AG08396 (cell line): ENCODE measurements around the gene CENPO.
A peak's percentile ranks its signal among the peaks of the same experiment; 100 is the strongest.

Experiments
- DNase-seq: peaks from one replicate; pipeline ENCODE4 v3.0.0; 2012; ENCODE audit warnings: low spot score, mixed read lengths

CENPO gene

DNA sequence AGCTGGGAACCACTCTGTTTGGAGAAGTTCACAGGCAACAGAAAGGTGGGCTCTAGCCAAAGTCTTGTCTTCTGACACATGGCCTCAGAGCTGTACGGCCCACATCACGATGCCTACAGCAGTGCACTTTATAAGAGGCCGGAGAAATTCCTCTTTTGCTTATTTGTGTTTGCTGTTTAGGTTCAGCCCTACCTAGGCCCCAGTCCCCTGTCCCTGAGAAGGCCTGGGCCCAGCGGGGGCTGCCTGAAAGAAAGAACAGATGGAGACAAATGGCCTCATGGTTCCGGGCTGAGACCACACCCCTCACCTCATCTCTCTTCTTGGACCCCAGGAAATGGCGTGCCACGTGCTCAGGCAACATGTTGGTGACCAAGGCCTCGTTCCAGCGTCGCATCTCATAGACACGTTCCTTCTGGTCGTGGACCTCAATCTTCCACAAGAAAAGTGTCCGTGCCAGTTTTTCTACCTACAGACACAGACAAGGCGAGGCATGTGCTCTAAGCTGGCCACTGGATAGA lies 30.9 kb downstream of the CENPO start:
- DNase-seq, result no peak

DNA sequence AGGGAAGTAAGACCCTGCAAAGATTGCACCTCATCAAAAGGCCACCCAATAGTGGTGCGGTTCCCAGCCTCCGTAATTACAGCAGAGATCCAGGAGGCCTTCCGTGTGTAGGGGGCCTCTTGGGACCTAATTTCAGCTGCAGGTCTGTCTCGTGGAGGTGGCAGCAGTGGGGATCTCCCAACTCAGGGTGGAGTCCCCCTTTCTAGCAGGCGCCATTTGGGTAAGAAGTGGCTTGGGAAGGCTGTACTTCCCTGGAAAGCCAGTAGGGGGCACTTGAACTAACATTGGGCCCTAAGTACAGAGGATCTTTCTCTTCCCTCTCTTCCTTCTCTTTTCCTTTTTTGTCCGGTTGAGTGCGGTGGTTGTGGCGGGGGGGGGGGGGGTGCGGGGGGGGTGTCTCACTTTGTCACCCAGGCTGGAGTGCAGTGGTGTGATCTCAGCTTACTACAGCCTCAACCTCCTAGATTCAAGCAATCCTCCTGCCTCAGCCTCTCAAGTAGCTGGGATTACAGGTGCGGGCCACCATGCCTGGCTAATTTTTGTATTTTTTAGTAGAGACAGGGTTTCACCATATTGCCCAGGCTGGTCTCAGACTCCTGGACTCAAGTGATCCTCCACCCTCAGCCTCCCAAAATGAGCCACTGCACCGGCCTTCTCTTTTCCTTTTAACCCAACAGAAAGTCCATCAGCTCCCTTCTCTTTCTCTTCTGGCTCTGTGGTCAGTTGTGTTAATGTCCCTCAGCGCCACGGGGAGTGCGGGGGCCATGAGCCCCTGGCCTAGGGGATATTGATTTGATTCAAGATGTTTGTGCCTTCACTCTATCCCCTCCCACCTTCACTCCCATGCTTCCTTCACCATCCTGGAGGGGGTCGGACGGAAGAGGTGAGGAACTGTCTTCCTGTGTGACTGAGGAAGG lies 32.0 kb downstream of the CENPO start:
- DNase-seq, result no peak

DNA sequence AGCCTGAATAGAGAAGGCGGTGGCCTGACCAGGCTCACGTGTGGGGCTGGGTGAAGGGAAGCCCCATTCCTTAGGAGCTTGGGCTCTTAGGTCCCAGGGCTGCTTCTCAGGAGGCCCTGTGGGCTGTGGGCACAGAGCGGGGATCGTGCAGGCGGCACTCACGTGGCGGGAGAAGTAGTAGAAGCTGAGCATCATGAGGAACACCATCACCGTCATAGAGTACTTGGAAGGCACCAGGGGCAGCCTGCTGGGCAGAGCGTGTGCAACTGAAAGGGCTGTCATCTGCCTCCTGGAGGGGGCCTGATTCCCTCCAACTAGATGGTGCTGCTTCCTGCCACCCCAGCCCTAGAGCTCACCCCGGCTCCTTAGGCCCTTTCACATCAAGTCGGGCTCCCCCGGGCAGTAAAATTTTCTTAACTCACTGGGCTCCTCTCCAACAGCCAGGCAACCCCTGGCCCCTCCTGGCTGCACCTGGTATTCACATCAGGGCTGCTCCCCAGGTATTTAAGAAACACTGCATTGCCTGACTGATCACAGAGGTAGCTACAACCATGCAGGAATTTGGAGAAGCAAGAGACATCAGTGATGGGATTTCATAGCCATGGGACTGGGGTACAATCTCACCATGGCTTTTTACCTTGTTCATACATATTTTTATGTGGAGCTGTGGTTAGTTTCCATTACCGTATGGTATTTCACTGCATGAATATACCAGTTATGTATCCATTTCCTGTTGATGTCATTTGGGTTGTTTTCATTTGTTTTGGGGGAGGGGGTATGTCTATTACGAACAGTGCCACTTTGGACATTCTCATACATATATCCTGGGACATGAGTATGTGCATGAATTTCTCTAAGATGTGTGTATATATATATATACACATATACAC lies 32.9 kb downstream of the CENPO start:
- no peak for DNase-seq

DNA sequence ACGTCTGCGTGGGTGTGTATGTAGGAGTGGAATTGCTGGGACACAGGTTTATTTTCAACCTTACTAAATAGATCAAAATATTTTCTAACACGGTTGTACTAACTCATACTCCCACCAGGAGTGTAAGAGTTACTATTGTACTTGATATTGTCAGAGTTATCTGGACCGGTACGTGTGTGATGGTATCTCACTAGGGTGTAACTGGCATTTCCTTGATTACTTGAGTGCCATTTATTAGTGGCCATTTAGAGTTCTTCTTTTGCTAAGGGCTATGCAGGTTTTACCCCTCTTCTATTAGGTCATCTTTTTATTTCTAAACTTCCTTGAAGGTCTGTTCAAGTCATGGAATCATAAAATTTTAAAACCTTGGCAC lies 33.5 kb downstream of the CENPO start:
- no peak for DNase-seq

DNA sequence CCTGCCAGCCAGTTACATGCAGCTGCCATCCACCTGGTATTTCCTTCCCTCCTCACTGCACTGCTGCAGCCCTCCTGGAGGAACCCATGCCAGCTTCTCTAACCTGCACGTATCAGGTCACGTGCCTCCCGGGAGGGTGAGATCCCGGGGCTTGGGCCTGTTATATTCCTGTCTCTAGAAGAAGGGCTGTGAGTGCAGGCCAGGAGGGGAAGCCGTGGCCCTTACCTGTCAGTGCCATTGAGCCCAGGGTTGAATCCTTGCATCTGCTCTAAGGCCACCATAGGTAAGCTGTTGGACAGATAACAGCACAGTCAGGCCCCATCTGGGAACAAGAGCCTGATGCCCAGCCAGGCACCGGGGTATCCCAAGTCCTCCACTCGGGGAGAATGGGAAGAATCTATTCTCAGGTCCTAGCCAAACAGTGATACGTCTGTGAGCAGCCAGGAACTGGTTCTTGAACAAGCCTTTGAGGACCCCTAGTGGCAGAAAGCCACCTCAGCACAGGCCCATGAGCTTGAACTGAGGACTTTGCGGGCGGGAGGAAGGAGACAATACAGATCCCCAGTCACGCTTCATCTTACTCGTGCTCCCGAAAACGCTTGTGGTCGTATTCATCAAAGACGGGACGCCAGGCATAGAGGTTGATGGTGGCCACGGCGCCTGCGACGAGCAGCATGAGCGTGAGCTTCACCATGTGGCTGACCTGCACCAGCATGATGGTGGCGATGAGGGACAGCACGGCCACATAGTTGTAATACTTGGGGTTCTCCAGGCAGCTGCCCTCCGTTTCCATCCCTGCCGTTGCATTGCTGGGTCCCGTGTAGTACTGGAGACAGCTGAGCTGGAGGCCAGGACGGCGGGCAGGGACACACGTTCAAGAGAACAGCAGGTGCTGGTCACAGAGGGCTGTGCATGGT lies 34.4 kb downstream of the CENPO start:
- peak; percentile 91 for DNase-seq

DNA sequence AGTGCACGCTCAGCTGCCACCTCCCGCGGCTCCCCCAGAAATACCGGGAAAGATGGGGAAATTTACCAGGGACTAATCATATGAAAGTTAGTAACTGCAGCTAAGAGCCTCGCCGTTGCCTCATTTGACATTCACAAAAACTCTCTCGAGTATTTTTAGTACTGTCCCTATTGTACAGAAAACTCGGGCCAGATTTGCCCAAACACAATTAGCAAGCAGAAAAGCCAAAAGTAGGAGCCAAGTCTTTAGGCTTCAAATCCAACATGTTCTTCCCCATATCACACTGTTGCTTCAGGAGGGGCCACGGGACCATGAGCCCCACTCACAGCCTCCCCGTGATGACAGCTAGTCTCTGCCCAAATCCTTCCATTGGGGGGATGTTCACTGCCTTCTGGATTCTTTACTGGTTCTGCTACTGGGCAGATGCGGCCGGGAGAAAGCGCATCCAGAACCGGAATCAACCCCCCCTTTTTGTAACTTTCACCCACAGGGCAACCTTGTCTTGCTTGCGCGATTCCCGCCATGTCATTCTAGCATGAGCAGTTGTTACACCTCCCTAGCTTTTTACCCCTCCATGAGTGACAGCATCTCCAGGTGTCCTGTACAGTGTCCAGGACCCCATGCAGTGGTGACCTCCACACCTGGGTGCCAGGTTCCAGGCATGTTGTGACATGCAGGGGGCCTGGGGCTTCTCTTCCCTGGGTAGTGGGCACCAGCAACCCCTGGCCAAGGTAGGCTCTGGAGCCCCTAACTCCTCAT lies 35.2 kb downstream of the CENPO start:
- DNase-seq, result no peak

DNA sequence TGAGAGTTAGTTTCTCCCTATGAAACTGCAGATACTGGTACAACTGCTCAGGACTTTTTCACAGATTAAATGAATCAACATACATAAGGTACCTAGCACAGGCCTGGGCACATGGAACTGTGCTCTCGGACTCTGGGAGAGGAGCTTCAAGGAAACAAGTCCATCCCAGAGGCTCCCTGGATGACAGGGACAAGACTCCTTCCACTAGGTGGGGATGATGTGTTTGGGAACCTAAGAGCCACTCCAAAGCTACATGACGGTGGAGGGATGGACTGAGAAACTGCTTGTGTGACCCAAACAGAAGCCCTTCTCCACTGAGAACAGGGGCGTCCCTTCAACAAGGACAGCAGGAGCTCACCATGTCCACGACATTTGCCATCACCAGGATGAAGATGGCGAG lies 37.1 kb downstream of the CENPO start:
- no peak for DNase-seq

DNA sequence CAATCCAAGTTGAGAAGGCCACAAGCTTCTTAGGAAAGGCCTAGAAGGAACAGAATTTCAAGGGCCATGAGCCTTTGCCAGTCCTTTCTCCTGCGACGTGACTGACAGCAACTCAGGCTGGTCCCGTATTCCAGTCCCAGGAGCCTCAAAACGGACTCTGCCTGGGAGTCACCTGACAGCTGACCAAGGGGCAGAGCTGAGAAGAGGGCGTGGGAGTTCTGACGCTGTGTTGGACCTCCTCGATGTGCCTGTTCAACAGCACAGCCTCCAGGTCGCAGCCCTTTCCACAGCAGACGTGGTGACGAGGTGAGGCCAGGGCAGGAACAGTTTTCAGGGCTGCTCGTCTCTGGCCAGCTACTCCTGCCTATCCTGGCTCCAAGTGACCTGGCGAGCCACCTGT lies 37.6 kb downstream of the CENPO start:
- DNase-seq, result no peak

DNA sequence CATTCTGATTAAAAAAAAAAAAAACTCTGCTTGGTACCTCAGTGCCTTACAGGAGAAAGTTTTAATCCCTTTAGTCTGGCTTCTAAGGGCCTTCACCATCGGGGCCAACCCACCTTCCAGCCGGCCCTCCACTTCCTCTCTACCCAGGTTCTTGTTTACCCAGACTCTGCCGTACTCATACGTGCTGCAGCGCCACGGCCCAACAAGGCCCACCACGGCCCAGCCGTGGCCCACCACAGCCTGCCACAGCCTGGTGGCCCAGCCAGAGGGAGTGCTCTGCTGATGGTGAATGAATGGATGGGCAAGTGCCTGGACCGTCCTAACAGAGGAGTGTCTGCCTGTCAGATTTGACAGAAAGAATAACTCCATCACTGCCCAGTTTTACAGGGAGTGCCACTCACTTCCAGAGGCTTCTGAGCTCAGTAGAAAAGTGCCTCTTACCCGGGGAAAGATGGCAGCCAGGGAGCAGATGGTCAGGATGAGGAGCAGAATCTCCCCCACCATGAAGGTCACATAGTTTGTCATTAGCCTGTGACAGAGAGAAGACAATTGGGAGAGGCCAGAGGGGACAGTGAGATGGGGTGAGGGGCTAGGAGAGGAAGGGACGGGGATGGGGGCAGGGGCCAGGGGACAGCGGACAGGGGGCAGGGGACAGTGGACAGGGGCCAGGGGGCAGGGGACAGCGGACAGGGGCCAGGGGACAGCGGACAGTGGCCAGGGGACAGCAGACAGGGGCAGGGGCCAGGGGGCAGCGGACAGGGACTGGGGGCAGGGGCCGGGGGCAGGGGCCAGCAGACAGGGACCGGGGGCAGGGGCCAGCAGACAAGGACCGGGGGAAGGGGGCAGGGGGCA lies 38.2 kb downstream of the CENPO start:
- DNase-seq, result no peak

DNA sequence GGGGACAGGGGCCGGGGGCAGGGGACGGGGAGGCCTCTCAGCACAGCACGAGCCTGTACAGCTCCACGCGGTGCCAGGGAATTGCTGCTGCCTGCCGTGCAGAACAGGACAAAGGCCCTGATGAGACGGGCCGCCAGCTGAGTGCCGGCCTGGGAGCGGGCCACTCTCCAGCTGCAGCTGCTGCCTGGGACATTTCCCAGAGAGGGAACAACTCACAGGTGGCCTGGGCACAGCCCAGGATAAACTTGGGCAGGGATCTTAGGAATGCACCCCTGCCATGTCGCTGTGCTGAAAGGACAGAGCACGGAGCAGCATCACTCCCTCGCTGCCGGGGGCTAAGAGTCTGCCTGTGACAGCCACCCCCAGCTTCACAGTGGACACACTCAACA lies 38.8 kb downstream of the CENPO start:
- DNase-seq, result no peak

DNA sequence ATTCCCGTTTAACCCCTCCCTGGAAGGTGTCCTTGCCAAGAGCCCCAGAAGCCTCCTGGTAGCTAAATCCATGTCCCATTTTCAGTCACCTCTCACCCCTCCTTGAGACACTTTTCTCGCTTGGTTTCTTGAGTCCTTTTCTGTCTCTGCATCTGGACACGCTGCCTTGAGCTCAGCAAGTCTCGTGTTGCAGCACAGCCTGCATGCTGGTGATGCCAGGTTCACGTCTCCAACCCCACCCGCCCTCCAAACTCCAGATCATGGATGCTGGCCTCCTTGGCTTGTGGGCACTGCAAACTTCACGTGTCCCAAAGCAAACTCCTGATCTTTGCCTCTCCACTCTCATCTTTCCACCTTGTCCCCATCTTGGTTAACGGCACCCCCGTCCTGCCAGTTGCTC lies 39.3 kb downstream of the CENPO start:
- DNase-seq, result no peak

DNA sequence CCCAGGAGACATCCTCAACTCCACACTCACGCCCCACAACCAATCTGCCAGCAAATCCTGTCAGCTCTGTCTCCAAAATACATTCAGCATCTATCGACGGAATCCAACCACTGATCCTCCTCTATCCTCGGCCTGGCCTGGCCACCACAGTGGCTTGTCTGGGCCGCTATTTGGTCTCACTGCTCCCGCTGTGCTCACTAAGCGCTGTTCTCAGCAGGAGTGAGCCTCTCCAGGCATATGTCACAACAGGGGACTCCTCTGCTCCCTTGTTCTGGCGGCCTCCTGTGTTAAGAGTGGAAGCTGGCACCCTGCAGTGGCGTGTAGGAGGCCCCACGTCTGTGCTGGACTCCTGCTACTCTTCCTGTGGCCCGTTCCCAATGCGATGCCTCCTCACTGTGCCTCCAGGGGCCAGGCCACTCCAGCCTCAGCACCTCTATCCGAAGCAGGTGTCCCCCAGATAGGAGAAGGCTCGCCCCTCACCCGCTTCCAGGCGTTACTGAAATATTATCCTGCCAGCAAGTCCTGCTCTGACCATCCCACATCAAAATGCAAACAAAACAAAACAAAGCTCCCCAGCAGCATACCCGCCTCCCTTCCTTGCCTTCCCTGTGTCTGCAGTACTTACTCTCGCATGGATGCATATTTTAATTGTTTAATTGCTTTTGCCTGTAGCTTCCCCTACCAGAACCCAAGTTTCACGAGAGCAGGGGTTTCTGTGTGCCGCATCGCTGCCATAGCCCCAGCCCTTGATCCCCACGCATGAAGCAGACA lies 39.9 kb downstream of the CENPO start:
- no peak for DNase-seq

DNA sequence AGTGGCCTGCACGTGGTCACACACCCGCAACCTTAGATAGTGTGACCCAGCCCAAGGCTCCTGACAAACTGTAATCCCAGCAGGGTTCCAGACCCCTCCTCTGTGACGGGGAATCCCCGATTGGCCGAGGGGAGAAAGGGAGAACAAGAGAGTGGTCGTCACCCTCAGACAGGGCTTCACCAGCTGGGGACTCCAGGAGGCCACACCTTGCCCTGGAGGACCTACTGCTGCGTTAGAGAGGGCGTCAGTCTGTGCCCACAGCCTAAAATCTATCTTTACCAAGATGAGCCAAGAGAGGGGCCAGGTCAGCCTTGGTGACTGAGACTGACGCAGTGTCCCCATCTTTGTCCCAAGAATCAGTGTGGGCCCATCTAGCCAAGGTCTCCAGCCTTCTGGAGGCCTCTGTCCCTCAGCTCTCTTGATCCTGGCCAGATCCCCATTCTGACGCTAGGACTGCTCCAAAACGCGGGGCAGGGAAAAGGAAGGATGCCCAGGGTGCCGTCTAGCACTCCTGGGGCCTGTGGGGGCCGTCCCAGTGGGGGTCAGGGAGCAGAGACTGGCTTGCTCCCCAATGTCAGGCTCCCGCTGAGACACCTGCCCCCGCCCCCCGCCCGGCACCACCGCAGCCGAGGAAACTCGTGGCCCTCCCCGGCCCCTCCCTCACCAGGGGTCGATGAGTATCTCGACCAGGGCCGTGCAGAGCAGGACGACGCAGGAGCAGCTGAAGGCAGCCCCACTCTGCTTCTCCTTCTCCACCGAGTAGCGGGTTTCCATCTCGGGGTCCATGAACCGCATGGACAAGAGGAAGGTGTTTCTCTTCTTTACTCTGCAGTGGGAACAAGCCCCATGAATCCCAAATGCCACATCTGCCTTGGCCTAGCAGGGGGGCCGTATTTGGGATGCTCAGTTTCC lies 40.9 kb downstream of the CENPO start:
- no peak for DNase-seq

DNA sequence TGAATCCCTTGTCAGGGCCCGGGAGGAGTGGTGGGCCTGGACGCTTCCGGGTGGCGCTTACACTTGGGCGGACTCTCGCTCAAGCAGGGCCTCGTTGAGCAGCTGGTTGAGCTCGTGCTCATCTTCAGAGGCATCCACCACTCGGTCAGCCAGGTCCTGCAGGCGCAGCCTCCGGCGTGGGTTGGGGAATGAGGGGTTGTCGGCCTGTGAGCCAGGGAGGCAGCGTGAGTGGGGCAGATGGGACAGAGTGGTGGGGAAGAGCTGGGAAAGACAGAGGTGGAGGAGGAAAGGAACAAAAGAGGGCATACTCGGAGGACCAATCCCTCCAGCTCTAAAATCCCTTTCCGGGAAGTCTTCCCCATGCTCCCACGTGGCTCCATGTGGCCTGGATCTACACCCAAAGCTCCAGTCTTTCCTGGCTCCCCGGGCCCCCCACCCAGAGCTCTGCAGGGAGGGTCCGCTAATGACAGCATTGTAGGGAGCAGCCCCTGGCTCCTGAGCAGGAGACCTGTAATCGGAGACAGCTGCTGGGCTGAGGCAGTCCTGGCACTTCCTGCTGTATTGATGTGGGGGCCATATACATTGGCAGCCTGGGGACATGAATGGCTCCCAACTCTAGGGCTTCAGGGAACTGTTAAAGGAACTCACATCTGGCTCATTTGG lies 41.6 kb downstream of the CENPO start:
- DNase-seq, result no peak

DNA sequence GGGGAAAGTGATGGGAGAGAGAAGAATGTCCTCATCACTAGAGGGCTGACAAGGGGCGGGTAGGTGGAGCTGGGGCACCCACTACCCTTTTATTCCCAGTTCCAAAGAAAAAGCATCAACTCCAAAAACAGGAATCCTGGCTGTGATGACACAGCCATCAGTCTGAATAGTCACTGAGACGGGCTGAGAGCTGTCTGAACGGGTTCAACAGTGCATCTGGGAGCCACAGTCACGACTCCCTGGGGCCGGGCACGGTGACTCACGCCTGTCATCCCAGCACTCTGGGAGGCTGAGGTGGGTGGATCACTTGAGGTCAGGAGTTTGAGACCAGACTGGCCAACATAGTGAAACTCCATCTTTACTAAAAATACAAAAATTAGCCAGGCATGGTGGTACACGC lies 42.2 kb downstream of the CENPO start:
- DNase-seq, result peak; percentile 75

DNA sequence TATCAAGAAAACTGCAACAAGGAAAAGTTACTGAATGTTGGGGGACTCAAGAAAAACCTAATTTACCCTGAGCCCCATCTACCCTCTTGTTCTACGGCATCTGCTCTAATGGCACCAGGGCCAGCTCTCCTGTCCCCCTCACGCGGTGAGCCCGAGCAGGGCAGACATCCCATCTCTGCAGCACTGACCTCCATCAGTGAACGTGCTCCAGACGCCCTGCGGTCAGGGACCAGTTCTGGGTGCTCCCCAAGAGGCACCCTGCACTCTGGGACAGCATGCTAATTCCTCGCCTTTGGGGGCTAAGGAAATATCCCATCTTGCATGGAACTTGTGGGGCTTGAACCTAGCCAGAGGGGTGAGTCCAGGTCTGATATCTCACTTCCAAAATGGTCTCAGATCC lies 43.0 kb downstream of the CENPO start:
- no peak for DNase-seq

DNA sequence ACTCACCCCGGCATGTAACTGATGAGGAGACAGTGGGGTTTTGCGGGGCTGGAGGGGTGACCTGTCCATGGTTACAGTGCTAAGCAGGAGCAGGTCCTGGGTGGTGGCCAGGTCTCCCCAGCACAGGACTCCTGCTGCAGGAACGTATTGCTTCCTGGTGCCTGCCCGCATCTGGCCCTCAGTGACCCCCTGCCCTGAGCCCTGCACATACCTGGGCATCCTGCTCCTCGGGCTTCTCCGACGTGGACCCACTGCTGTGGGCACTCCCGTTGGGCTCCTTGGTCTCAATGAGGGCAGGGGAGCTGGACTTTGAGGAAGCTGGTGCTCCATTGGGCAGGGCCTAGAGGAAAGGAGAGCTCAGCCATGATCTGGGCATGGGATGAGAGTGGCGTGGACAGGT lies 43.5 kb downstream of the CENPO start:
- DNase-seq, result no peak
